Bronchial epithelial cell (primary cell): ENCODE data around the gene FCER1G. TPM values are rescaled to one million over a fixed set of nuclear protein-coding genes. Genes with fewer than 3 reads are reported as not detected.

Experiments used
- DNase-seq: peaks from one replicate; pipeline ENCODE4 v3.0.0-alpha.2; 2010; ENCODE audit warnings: low read depth
- FAIRE-seq: peaks from 2 replicates; lab custom pipeline; 2011; peaks lifted over from hg19 to GRCh38; lab: Jason Lieb, UNC
- H3K27me3 ChIP-seq: 2 replicates; pipeline ENCODE4 v1.5.1; 2011; ENCODE audit warnings: low read length; ENCODE audit not compliant: control insufficient read depth, insufficient read depth
- H3K36me3 ChIP-seq: 2 replicates; pipeline ENCODE4 v1.5.1; 2011; ENCODE audit warnings: low read length; ENCODE audit not compliant: control insufficient read depth, insufficient read depth
- H3K4me3 ChIP-seq: 2 replicates; pipeline ENCODE4 v1.5.1; 2011; ENCODE audit warnings: mild to moderate bottlenecking, low read depth, low read length, control low read depth
- total RNA-seq: library from RNA; depleted of rRNA; stranded (reverse); fragments of >200 nt; gene quantifications from 2 replicates; pipeline ENCODE4 v1.2.1, GENCODE V29; 2014
- TF ChIP-seq, protein P1 (sequence below): IDR thresholded peaks from 2 replicates; pipeline ENCODE4 v1.5.1; 2011; ENCODE audit warnings: mild to moderate bottlenecking, moderate library complexity, low read length, control low read depth, inconsistent platforms; ENCODE audit not compliant: insufficient read depth, severe bottlenecking

Gene FCER1G
- total RNA-seq, 1 donor from 2014 or later: 0.26 TPM

DNA sequence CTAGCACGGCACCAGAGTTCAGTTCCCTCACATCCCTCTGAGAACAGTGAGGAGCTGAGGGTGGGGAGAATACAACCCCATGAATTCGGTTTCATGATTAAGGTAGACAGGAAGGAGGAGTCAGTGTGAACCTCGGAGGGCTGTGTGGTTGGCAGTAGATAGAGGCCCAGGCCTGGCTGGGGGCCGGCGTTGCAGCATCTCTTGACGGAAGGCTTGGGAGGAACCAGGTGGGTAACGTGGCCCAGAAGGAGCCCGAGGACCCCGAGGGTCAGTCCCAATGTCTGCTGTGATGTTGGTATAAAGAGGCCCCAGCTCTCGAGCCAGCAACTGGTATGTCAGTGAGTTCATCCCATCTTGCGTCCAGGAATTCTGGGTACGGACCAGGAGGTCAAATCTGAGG is 43.4 kb upstream of the FCER1G start:
- no peak for FAIRE-seq
- TF ChIP-seq, protein P1, sequence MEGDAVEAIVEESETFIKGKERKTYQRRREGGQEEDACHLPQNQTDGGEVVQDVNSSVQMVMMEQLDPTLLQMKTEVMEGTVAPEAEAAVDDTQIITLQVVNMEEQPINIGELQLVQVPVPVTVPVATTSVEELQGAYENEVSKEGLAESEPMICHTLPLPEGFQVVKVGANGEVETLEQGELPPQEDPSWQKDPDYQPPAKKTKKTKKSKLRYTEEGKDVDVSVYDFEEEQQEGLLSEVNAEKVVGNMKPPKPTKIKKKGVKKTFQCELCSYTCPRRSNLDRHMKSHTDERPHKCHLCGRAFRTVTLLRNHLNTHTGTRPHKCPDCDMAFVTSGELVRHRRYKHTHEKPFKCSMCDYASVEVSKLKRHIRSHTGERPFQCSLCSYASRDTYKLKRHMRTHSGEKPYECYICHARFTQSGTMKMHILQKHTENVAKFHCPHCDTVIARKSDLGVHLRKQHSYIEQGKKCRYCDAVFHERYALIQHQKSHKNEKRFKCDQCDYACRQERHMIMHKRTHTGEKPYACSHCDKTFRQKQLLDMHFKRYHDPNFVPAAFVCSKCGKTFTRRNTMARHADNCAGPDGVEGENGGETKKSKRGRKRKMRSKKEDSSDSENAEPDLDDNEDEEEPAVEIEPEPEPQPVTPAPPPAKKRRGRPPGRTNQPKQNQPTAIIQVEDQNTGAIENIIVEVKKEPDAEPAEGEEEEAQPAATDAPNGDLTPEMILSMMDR: no peak
- no peak for DNase-seq
- Histone ChIP-seq H3K36me3 (peaks cover 21% of the 10 kb centered on the region), H3K27me3 (no peaks in the 10 kb centered on the region), H3K4me3 (no peak overlapping the region)

DNA sequence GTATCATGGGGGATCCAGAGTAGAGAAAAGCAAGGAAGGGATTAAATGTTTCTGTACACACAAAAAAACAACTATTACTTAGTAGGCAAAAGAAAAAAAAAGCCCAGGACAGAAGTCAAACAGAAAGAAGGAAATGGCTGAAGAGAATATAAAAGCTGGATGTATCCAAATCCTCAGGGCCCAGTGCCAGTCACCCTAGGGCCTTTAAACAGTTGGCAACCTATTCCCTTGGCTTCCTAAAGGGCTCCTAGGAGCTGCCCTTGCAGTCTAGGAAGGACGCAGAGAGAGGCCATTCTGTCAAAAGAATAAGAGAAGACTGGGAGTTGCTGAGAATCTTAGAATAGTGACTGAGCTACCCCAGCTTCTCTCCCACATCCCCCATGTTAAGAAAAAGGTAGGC is 42.7 kb upstream of the FCER1G start:
- TF ChIP-seq, protein P1: no peak
- FAIRE-seq (no peak), DNase-seq (no peak)
- no peak overlapping the region for H3K4me3 ChIP-seq
- no peaks in the 10 kb centered on the region for H3K27me3 ChIP-seq
- H3K36me3 ChIP-seq: peaks cover 21% of the 10 kb centered on the region

DNA sequence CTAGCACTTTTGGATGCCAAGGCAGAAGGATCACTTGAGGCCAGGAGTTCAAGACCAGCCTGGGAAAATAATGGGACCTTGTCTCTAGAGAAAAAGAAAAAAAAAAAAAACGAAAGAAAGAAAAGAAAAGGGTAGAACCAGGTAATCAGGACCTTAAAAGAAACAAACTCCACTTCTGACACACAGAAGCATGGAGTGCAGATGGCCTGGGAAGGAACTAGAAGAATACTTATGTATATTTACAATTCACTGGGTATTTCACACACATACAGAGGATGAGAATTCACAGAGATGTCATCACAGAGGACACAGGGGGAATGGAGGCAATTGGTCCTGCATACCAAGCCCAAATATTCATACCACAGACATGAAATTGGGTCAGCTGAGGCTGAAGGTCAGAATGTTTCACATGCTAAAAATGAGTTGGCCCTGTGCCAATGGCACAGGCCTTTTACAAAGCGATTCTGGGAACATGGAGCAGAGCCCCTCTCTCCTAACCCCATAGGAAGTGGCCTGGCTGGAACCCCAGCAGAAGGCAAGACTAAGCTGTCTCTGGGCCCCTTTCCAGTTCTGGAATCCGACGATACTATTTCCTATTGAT is 42.2 kb upstream of the FCER1G start:
- no peak for FAIRE-seq
- H3K4me3 ChIP-seq: no peak overlapping the region
- DNase-seq: no peak

DNA sequence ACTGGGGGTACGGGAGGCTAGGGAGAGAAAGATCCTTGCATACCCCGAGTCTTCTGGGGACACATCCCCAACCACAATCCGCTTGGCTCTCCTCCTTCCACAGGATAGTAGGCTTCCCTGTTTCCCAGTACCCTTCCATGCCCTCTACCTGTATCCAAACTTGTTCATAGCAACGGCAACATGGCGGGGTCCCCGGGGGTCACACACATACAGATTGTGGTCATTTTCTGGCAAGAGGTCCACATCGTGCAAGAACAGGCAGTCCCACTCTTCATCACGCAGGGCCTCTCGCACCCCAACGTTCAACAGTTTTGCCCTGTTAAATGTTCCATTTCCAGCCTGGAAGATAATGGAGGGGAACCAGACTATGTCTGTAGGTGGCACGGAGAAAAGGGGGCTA is 41.4 kb upstream of the FCER1G start:
- Histone ChIP-seq H3K36me3 (peaks cover 21% of the 10 kb centered on the region), H3K27me3 (no peaks in the 10 kb centered on the region), H3K4me3 (no peak overlapping the region)
- no peak for DNase-seq
- TF ChIP-seq, protein P1: no peak
- no peak for FAIRE-seq

More for the DNA sequence above, 42.2 kb upstream of the FCER1G start:
- TF ChIP-seq, protein P1: no peak
- Histone ChIP-seq H3K36me3 (peaks cover 21% of the 10 kb centered on the region), H3K27me3 (no peaks in the 10 kb centered on the region)

DNA sequence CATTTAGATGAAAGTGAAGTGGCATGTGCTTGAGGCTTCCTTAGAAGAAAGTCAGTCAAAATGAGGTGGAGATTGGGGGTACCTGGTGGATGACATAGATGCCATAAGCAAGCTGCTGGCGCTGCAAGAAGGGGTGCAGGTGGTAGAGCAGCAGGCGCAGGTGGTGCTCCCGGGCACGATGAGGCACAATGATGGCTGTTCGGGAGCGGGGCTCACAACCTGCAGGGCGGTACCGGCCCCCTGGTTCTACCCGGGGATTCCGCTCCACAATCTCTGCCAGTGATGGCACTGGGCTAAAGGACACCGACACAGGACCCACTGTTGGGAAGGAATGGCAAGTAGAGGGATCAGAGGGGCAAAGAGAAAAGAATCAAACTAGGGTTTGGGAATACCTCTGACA is 40.2 kb upstream of the FCER1G start:
- no peaks in the 10 kb centered on the region for H3K27me3 ChIP-seq
- no peak for FAIRE-seq
- H3K36me3 ChIP-seq: peaks cover 21% of the 10 kb centered on the region

More for the DNA sequence above, 40.2 kb upstream of the FCER1G start:
- TF ChIP-seq, protein P1: no peak
- H3K4me3 ChIP-seq: no peak overlapping the region
- no peak for DNase-seq
